GM20000 (cell line): ENCODE measurements around the gene UCN3.

Experiments
- DNase-seq: peaks from one replicate; pipeline ENCODE4 v3.0.0; 2012; ENCODE audit warnings: low spot score
- TF ChIP-seq, protein P1 (sequence below): IDR thresholded peaks from 2 replicates; pipeline ENCODE4 v1.5.1; 2012; ENCODE audit warnings: mild to moderate bottlenecking, control low read depth; ENCODE audit errors: extremely low read depth, missing control alignments

UCN3 gene

DNA sequence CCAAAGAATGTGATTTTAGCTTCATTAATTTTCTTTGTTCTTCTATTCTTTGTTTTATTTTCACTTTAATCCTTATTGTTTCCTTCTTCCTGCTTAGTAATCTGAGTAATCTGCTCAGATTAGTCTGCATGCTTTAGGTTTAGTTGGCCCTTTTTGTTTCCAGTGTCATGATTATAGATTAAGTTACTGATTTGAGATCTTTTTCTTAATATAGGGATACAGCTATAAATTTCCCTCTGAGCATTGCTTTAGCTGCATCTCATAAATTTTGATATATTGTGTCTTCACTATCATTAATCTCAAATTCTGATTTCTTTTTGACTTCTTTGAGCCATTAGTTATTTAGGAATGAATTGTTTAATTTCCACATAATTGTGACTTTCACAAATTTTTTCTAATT is 53.8 kb downstream of the UCN3 start:
- no peak for DNase-seq
- TF ChIP-seq, protein P1, sequence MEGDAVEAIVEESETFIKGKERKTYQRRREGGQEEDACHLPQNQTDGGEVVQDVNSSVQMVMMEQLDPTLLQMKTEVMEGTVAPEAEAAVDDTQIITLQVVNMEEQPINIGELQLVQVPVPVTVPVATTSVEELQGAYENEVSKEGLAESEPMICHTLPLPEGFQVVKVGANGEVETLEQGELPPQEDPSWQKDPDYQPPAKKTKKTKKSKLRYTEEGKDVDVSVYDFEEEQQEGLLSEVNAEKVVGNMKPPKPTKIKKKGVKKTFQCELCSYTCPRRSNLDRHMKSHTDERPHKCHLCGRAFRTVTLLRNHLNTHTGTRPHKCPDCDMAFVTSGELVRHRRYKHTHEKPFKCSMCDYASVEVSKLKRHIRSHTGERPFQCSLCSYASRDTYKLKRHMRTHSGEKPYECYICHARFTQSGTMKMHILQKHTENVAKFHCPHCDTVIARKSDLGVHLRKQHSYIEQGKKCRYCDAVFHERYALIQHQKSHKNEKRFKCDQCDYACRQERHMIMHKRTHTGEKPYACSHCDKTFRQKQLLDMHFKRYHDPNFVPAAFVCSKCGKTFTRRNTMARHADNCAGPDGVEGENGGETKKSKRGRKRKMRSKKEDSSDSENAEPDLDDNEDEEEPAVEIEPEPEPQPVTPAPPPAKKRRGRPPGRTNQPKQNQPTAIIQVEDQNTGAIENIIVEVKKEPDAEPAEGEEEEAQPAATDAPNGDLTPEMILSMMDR, result no peak

DNA sequence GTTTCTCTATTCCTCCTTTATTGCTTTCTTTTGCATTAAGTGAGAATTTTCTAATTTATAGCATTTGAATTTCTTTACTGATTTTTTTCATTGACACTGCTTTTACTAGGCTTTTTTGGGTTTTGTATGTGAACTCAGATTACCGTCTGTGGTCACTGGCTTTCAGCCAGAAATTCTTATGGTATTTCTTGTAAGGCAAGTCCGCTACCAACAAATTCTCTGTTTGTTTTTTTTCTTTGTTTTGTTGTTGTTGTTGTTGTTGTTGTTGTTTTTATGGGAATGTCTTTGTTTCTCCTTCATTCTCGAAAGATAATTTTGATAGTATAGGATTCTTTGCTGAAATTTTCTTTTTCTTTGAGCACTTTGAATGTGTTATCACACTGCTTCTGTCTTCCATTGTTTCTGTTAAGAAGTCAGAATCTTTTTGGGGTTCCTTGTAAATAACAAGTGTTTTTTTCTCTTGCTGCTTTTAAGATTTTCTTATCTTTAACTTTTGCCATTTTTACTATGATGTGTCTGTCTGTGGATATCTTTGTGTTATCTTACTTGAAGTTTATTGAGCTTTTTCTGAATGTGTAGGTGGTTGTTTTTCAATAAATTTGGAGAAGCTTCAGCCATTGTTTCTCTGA is 54.8 kb downstream of the UCN3 start:
- DNase-seq, result no peak
- TF ChIP-seq, protein P1, result no peak

DNA sequence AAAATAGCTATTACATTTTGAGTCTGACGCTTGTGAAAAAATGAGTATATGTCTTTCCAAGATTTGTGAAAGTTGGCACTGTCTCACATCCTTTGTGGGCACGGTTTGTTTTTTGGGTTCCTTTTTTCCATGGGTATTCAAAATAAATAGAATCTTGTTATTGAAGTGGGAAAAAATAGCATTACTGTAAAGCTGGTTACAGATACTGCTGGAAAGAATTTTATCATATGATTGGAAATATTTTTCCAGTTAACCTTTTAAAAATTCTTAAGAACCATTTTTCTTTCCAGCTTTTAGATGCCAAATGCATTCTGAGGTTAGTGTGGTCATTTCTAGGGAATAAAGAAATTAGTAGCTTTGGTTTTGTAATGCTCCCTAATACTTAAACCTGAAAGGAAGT is 59.0 kb downstream of the UCN3 start:
- DNase-seq, result no peak
- TF ChIP-seq, protein P1, result no peak
